ENCODE results near the gene SERPINB6. TPM values are rescaled to one million over a fixed set of nuclear protein-coding genes. Genes with fewer than 3 reads are reported as not detected.
"Not testable (repeated sequence)": the region's sequence is repeated elsewhere in the genome, so short reads cannot be mapped to it uniquely, and the experiment has no call there.

SERPINB6 gene
- total RNA-seq, 6 experiments from 2014 or later: 27.0 to 48.5 (median 38.7) TPM

DNA sequence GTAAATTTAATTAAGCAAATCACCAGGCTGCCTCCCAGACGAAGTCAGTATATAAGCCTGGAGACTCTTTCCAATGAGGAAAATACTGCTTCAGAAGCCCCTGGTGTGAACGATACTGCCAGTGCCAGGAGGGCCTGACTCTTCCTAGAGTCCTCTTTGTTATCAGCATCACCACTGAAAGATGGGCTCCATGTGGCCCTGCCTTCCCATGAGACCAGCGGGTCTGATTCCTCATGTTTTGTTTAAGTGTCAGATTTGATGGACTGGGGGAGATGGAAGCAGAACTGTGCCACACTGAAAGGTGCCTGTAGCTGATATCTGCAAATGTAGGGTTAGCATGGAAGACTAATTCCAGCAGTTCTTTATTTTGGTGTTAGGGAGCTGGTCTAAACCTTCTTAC lies 36.2 kb upstream of the SERPINB6 start:
- no peak for ATAC-seq
- Histone ChIP-seq H3K27ac (no peak overlapping the region), H3K36me3 (peaks cover 4 to 52% (median 20%) of the 10 kb centered on the region in 4 donors), H3K9me3 (no peaks in the 10 kb centered on the region), H3K4me3 (no peak overlapping the region), H3K27me3 (no peaks in the 10 kb centered on the region), H3K4me1 (peaks cover 0 to 4% (median under 1%) of the 10 kb centered on the region in 4 donors)
- WGBS (ENCODE audit: insufficient coverage, low coverage, low lambda C conversion rate, missing lambda C conversion rate): 93% methylated on average over 2 of the region's 3 CpGs
- intact Hi-C loops (cut with DNase I): loop anchor here in 1 of 2 donors (5.0 kb wide), 1 partner anchor 40 kb away; no protein-coding TSS in a partner anchor
- peak in 1 of 3 donors; percentile 16 for DNase-seq
- no peak for TF ChIP-seq POLR2A (IDR thresholded peaks at IDR 0.05)
- TF ChIP-seq, protein P1, sequence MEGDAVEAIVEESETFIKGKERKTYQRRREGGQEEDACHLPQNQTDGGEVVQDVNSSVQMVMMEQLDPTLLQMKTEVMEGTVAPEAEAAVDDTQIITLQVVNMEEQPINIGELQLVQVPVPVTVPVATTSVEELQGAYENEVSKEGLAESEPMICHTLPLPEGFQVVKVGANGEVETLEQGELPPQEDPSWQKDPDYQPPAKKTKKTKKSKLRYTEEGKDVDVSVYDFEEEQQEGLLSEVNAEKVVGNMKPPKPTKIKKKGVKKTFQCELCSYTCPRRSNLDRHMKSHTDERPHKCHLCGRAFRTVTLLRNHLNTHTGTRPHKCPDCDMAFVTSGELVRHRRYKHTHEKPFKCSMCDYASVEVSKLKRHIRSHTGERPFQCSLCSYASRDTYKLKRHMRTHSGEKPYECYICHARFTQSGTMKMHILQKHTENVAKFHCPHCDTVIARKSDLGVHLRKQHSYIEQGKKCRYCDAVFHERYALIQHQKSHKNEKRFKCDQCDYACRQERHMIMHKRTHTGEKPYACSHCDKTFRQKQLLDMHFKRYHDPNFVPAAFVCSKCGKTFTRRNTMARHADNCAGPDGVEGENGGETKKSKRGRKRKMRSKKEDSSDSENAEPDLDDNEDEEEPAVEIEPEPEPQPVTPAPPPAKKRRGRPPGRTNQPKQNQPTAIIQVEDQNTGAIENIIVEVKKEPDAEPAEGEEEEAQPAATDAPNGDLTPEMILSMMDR (IDR thresholded peaks at IDR 0.05): no peak

DNA sequence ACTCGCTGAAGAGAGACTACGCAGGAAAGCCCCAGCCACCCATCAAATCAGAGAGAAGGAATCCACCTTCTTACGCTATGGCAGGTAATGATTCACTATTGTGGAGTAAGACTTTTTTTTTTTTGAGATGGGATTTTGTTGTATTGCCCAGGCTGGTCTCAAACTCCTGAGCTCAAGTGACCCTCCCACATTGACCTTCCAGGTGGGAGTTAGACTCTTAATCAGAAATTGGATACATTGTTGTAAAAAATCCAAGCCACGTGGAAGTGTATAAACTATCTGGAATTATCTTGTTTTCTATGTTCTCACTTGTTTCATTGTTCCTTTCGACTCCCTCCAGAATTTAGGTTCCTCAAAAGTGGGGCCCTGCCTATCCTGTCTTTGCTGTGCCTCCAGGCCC lies 35.1 kb upstream of the SERPINB6 start:
- ATAC-seq (no peak), DNase-seq (no peak)
- Histone ChIP-seq H3K27ac (no peak overlapping the region), H3K27me3 (no peaks in the 10 kb centered on the region), H3K4me1 (peaks cover 0 to 15% (median 6%) of the 10 kb centered on the region in 4 donors), H3K36me3 (peaks cover 4 to 52% (median 18%) of the 10 kb centered on the region in 4 donors), H3K4me3 (no peak overlapping the region), H3K9me3 (no peaks in the 10 kb centered on the region)
- intact Hi-C loops (cut with DNase I): loop anchor here in 1 of 2 donors (5.0 kb wide), 1 partner anchor 41 kb away; no protein-coding TSS in a partner anchor
- no peak for TF ChIP-seq POLR2A (IDR thresholded peaks at IDR 0.05)
- TF ChIP-seq, protein P1 (IDR thresholded peaks at IDR 0.05): no peak
- WGBS (ENCODE audit: insufficient coverage, low coverage, low lambda C conversion rate, missing lambda C conversion rate): 90% methylated on average over 4 of the region's 5 CpGs

- ATAC-seq (no peak), DNase-seq (peak in 1 of 3 donors; percentile 38)
- Histone ChIP-seq H3K4me3 (no peak overlapping the region), H3K27me3 (no peaks in the 10 kb centered on the region), H3K4me1 (peaks cover 0 to 21% (median 7%) of the 10 kb centered on the region in 4 donors), H3K27ac (no peak overlapping the region), H3K9me3 (no peaks in the 10 kb centered on the region), H3K36me3 (peaks cover 4 to 52% (median 14%) of the 10 kb centered on the region in 4 donors)
- intact Hi-C loops (cut with DNase I): loop anchor here in 1 of 2 donors (5.0 kb wide), 1 partner anchor 41 kb away; no protein-coding TSS in a partner anchor
- WGBS (ENCODE audit: insufficient coverage, low coverage, low lambda C conversion rate, missing lambda C conversion rate): no CpG with 5 or more reads among the region's 9 CpGs
- TF ChIP-seq, protein P1 (IDR thresholded peaks at IDR 0.05): no peak
- TF ChIP-seq POLR2A (IDR thresholded peaks at IDR 0.05): no peak
These were observed 34.5 kb upstream of the SERPINB6 start for GRCh38 chr6:3005874-3006273.

DNA sequence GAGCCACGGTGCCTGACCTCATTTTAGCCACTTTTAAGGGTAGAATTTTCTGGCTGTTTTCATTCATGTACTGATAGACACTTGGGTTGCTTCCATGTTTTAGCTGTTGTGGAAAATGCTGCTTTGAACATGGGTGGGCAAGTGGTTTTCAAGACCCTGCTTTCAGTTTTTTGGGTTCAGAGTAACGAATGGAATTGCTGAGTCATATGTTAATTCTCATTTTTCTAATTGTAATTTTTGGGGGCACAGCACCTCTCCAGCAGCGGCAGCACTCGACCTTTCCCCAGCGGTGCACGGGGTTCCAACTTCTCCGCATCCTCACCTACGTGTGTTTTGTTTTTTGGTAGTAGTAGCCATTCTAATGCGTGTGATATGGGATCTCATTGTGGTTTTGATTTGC lies 33.7 kb upstream of the SERPINB6 start:
- no peaks in the 10 kb centered on the region for H3K27me3 ChIP-seq
- no peak overlapping the region for H3K4me3 ChIP-seq
- peaks cover 0 to 21% (median 7%) of the 10 kb centered on the region in 4 donors for H3K4me1 ChIP-seq
- ATAC-seq: no peak
- H3K9me3 ChIP-seq: no peaks in the 10 kb centered on the region
- WGBS (ENCODE audit: insufficient coverage, low coverage, low lambda C conversion rate, missing lambda C conversion rate): 85% methylated on average over 9 of the region's 9 CpGs
- H3K36me3 ChIP-seq: peaks cover under 1 to 46% (median 9%) of the 10 kb centered on the region in 4 donors
- peak in 1 of 3 donors; percentile 20 for DNase-seq
- no peak for TF ChIP-seq POLR2A (IDR thresholded peaks at IDR 0.05)
- TF ChIP-seq, protein P1 (IDR thresholded peaks at IDR 0.05): no peak
- H3K27ac ChIP-seq: no peak overlapping the region
- intact Hi-C loops (cut with DNase I): loop anchor here in 1 of 2 donors (5.0 kb wide), 1 partner anchor 42 kb away; no protein-coding TSS in a partner anchor

GRCh38 chr6:3003226-3003625 lies 31.9 kb upstream of the SERPINB6 start:
- H3K4me3 ChIP-seq; ATAC-seq; H3K27me3 ChIP-seq; H3K27ac ChIP-seq; H3K9me3 ChIP-seq; intact Hi-C loops (cut with DNase I): not testable (repeated sequence)
- DNase-seq: peak in 1 of 3 donors; percentile 17
- H3K36me3 ChIP-seq: peaks cover 0 to 27% (median 0%) of the 10 kb centered on the region in 4 donors
- WGBS (ENCODE audit: insufficient coverage, low coverage, low lambda C conversion rate, missing lambda C conversion rate): 50% methylated on average over 2 of the region's 5 CpGs
- H3K4me1 ChIP-seq: peaks cover 0 to 32% (median 11%) of the 10 kb centered on the region in 4 donors

Measured in right lobe of liver (tissue), 6 donors.